GM15510 (cell line): ENCODE results near the gene LIPN.

Experiments
- POLR2A ChIP-seq: IDR thresholded peaks from 3 replicates; pipeline ENCODE4 v1.6.1; 2011; ENCODE audit warnings: borderline replicate concordance; ENCODE audit not compliant: insufficient read length; ENCODE audit errors: extremely low read depth

LIPN gene, protein sequence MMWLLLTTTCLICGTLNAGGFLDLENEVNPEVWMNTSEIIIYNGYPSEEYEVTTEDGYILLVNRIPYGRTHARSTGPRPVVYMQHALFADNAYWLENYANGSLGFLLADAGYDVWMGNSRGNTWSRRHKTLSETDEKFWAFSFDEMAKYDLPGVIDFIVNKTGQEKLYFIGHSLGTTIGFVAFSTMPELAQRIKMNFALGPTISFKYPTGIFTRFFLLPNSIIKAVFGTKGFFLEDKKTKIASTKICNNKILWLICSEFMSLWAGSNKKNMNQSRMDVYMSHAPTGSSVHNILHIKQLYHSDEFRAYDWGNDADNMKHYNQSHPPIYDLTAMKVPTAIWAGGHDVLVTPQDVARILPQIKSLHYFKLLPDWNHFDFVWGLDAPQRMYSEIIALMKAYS

DNA sequence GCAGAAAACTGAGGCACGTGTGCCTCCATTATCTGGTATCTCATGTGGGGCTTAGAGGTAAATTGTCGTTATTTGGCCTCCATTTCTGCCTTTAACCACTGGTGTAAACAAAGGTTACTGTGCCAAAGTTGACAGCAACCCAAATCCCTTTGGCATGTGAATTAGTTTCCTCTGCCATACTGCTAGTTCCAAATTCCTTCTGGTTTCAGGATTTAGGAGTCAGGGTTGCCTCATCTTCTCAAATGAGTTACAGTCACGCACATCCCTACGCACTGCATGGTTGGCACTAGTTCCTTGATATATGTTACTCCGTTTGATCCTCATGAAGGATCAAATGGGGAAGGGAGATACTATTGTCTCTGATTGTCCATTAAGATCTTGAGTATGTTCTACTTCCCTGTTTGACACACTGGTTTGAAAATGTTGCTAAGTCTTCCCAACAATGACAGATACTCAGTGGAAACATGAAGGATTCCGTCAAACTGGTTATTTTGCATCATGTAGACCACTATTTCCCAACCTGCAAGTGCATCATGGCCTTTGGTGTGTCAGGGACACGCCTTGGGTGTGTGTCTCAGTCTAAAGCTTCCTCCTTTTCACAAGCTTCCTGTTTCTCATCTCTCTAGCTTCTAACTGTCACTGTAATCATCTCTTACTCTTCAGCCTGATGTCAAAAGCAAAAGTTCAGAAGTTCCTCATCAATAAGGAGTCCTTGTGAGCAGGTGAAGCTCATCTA is at the start of gene LIPN:
TSS of gene LIPN (plus strand) at position 655 of the 736 bp plus-strand sequence. CDS start 1,386 bp downstream, outside the sequence.
- TF ChIP-seq POLR2A, result no peak

DNA sequence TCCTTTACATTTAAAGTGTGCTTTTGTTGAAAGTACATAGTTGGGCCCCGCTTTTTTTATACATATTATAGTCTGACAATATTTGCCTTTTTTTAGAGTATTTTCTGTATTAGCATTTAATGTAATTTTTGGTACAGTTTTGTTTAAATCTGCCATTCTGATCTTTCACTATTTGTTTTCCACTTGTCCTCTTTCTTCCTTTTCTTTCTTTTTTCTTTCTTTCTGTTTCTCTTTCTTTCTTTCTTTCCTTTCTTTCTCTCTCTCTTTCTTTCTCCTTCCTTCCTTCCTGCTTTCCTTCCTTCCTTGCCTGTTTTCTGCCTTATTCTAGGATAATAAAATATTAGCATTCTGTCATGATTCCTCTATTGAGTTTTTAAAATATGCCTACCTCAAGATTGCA is 44.3 kb upstream of the LIPN start:
- no peak for TF ChIP-seq POLR2A

DNA sequence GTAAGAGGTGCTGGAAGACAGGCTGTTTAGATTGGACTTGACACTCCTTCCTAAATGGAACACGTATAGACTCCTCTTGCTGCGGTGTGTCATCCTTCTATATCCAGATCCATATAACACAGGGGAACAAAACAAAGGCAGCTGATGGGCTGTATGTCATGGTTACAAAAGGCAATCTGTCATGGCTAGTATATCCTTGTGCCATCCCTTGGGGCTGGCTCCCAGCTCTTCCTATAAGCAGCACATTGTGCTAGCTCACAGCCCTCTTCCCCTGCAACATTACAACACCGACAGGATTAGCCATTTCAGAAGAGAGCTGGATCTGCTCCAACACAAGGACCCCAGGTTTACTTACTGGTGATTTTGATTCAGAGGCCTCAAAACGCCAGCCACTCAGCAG is 38.4 kb upstream of the LIPN start:
- TF ChIP-seq POLR2A, result no peak

DNA sequence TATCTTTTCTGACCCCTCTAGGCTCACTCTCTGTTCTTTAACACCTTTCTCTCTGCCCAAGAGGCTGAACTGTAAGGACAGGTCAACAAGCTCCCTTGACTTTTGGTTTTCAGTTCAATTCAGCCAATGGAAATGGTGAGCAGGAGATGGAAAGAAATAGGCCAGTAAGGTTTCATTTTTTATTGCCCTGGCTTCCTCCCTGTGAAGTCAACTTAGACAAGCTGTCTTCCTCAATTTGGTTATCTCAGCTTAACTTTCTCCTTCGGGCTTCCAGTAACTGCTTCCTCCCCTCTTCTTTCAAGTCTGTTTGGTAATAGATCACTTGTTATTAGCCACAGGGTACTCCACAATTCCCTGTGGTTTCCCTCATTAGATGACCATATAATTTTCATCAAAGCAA is 34.0 kb upstream of the LIPN start:
- no peak for TF ChIP-seq POLR2A

DNA sequence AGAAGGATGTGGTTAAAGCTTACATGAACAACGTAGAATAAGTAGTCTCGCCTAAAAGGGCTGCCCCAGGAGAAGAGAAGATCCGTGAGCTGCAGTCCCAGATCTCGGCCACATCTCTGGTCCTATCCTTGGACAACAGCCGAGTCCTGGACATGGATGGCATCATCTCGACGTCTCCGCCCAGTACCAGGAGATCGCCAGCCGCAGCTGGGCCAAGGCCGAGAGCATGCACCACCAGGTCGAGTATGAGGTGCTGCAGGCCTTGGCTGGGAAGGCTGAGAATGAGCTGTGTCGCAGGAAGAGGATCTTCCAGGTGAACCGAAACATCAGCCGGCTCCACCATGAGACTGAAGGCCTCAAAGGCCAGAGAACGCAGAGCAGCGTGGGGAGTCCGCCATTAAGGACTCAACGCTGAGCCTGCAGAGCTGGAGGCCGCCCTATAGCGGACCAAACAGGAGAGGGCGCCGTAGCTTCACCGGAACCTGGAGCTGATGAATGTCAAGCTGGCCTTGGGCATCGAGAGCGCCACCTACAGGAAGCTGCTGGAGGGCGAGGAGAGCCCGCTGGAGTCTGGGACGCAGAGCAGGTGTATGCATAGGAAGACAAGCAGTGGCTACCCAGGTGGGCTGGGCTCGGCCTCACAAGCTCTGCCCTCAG is 31.6 kb upstream of the LIPN start:
- no peak for TF ChIP-seq POLR2A

DNA sequence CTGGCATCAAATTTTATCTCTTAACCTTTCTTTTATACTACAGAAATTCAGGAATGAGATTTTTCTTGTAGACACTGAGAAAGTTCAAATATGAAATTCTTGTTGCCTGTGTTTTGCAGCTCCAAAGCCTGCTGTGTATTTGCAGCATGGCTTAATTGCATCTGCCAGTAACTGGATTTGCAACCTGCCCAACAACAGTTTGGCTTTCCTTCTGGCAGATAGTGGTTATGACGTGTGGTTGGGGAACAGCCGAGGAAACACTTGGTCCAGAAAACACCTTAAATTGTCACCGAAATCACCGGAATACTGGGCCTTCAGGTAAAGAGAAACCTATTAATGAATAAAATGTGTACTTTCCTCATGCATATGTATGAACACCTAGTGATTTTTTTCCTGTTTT is 29.0 kb upstream of the LIPN start:
- TF ChIP-seq POLR2A, result no peak

DNA sequence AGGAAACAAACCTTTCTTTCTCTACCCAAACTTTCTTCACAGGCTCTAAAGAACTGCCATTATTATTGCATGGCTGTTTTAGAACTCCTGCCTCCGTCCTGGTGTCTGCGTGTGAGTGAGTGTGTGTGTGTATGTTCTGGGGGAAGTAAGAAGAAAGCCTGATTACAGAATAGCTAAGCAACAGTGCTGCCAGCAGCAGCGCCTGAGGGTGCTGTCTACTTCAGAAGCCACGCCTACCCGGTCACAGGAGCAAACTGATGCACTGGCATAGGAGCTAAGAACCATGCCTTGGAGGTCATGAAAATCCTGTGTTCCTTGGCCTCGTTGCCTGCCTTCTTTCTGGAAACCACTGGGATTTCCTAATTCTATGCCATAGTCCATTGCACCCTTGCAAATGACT is 28.5 kb upstream of the LIPN start:
- TF ChIP-seq POLR2A, result no peak

DNA sequence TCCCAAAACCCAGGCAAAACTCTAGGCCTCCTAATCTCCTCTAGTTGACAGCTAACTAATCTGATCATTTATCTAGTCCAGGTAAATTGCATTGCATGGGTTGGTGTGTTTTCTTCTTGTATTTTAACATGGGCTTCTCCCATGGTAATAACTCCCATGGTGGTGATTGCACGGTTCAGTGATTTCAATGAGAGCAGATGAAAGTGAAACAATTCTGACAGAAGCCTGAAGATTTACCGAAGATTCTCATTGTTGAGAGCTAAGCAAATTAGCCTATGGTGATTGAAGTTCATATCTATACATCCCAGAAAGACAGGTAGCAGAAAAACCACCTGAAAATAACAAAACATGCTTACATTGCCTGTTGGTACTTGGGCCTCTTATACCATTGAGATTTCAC is 26.6 kb upstream of the LIPN start:
- no peak for TF ChIP-seq POLR2A

DNA sequence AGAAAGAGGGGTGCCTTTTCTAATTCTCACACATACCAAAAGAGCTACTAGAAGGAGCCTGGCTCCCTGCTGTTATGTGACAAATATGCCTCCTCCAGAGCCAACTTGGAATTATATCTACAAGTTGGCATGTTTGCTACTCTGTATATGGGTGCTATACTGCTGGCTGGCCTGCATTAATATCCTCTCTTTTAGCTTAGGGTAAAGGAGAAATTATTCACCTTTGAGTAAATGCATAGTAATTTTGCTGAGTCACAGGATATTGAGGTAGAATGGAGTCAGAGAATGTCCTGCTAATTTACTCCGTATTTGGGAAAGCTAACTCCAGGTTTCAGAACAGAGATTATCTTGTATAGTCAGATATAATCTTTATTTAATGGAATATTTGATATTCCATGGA is 24.2 kb upstream of the LIPN start:
- no peak for TF ChIP-seq POLR2A

DNA sequence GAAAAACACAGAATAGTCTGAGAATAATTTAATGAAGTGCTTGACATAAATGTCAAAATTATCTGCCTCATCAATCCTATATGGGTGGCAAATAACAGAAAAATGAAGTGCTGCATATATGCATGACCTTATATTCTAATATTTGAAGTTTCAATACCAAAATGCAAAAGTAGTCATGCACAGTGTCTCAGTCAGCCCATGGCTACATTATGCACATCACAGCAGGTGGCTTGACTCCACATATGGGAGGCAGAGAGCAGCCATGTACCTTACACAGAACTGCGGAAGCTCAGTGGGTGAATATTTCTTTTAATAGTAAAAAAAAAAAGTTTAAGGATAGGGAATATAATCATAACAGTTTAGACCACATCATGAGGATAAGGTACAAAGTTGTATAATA is 17.4 kb upstream of the LIPN start:
- no peak for TF ChIP-seq POLR2A

DNA sequence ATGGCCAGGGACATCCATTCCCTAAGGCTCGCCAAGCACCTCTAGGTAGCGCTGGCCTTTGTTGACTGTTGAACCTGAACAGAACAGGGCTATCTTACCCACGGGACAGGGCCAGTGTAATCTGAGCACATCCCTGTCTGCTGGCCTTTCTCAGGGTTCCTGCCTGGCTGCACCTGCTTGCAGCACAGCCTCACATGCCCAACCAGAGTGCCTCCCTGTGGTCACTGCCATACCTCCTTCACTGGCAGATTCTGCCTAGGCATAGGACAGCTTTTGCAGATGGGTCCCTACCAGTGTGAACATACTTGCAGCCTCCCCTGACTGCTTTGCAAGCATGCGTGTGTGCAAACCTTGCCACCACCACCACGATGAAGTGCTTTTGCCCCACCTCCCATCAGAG is 15.8 kb upstream of the LIPN start:
- no peak for TF ChIP-seq POLR2A

DNA sequence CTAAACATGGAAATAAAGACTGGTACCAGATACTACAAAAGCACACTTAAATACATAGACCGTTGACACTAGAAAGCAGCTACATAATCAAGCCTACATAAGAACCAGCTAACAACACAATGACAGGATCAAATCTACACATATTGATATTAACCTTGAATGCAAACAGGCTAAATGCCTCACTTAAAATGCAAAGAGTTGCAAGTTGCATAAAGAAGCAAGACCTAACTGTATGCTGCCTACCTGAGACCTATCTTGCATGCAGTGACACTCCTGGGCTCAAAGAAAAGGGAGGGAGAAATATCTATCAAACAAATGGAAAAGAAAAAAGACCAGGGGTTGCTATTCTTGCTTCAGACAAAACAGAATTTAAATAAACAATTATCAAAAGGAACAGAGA is 14.2 kb upstream of the LIPN start:
- no peak for TF ChIP-seq POLR2A

DNA sequence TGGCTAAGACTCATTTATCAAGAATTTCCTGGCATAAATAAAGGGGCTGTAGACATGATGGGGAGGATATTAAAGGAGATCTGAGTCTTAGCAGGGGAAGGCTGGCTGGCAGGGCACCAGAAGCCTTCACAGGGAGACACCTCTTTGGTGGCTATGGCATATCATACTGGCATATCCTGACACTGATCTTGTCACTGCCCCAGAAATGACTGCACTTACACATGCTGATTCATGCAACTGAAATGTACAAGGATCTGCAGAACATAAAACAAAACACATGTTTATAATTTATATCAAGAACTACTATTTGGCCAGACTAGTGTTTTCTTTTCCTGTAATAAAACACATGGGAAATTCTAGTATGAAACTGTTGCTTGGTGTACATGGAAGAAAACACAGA is 5.5 kb upstream of the LIPN start:
- TF ChIP-seq POLR2A, result no peak

DNA sequence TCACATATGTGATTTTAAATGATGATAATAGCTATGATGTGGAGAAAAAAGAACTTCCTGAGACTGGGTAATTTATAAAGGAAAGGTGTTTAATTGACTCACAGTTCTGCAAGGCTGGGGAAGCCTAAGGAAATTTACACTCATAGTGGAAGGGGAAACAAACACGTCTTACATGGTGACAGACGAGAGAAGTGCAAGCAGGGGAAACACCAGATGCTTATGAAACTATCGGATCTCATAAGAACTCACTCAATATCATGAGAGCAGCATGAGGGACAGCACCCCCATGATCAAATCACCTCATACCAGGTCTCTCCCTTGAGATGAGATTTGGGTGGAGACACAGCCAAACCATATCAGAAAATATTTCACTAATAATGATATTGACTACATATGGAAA is 4.1 kb upstream of the LIPN start:
- TF ChIP-seq POLR2A, result no peak

DNA sequence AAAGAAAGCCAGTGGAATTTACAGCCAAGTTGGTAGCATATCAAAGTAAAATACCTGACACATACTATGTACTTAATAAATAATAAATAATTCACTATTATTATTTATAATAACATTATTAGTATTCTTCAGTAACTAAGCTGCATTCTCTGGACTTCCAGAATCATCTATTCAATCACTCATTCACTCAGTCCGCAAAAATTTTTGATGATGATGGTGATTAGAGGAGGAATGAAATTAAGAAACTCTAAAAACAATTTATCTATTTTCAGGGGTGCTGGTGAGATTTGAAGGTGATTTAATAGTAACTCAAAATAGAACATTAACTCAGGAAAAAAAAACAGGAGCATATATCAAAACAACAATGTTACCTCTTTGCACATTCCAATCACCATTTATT is 3.2 kb upstream of the LIPN start:
- no peak for TF ChIP-seq POLR2A

DNA sequence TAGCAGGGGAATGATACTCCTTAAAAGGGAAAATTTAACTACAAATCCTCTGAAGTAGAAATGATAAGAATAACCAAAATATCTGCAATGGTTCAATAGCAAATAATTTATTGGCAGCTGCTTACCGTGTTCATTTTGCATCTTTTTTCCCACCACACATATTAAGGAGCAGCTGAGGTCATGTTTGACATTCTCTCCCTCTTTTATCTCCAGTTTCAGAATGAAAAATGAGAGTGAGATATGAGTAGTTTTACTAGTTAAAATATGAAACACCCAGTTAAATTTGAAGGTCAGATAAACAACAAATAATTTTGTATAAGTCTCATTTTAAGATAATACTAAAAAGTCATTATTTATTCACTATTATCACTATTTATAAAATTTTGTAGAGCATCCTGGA is 3.1 kb downstream of the LIPN start:
- no peak for TF ChIP-seq POLR2A

DNA sequence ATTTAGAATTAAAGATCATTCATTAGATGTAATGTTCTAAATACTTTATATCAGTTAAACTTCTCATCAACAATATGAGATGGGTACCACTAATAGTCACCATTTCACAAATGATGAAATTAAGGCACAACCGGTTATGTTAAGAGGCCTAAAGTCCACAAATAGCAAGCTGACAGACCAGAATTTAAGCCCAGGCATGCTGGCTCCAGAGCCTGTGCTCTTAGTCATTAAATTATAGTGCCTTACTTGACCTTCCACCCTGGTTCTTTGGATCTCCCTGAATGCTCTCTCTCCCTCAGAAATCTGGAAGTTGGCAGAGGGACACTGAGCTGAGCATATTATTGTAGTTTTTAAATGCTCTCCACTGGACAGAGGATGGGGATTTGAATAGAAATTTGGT is 3.6 kb downstream of the LIPN start:
- TF ChIP-seq POLR2A, result no peak

DNA sequence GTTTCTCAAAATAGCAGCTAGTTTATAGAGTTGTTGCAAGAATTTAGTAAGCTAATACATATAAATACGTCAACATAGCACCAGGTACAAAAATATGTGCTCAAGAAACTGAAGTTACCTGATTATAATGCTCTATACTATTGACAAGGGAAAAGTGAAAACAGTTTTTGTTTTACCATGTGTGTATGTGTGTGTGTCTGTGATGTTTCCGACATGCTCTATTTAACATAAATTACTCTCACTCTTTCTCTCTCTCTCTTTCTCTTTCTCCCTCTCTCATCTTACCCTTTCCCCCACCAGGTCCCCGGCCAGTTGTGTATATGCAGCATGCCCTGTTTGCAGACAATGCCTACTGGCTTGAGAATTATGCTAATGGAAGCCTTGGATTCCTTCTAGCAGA is 4.3 kb downstream of the LIPN start:
- TF ChIP-seq POLR2A, result no peak
